Embryonic facial prominence (tissue), 1 donor: ENCODE measurements around the gene AP4M1.

Experiments
- DNase-seq: peaks from one replicate; pipeline ENCODE4 v3.0.0-alpha.2; 2016; ENCODE audit errors: extremely low spot score

Gene AP4M1

DNA sequence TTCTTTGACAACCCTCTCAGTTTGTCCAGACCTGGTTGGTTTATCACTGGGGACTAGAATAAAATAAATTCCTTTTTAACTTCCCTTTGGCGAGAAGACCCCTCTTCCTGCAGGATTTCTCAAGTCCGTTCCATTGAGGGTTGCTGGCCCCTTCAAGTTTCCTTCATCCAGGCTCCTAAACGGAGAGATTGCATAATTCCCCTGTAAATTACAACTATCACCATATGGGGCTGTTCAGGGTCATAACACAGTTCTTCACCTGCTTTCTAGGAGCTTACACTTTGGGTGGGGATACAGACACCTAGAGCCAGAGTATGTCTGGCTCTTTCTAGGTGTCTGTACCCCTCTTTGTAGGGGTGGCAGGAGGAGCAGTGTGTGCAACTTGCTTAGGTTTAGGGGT, 15.9 kb upstream of the AP4M1 start:
- no peak for DNase-seq

DNA sequence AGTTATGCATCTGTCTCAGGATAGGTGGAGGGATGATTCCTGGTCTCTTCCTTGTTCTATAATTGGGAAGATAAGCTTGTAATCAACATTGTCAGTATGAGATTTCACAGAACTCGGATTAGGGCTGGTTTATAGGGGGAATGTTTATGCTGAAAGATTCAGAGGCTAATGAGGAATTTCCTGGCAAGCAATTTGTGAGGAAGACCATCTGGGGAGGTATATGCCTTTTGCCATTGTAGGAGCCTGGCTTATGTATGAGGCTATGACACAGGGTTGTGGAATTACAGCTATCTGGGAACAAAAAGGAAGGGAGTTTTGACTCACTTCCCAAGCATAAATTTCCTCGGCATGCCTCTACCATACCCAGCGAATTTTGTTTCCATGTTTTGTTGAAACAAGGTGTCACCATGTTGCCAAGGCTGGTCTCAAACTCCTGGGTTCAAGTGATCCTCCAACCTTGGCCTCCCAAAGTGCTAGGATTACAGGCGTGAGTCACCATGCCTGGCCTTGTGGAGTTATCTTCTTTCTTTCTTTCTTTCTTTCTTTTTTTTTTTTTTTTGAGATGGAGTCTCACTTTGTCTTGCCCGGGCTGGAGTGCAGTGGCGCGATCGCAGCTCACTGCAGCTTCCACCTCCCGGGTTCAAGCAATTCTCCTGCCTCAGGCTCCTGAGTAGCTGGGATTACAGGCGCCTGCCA, 14.2 kb upstream of the AP4M1 start:
- no peak for DNase-seq

DNA sequence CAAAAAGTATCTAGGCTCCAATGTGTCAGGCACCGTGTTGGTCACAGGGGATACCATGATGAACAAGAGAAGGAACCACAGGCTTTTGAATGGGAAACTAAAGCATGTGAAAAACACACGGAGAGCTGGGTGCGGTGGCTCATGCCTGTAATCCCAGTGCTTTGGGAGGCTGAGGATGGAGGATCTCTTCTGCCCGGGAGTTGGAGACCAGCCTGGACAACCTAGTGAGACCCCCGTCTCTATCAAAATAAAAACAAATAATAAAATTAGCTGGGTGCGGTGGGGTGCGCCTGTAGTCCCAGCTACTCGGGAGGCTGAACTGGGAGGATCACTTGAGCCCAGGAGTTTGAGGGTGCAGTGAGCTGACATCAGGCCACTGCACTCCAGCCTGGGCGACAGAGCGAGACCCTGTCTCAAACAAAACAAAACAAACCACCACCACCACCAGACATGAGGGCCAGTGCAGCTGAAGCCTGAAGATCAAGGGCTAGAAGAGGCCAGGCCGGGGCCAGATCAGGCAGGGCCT, 13.3 kb upstream of the AP4M1 start:
- no peak for DNase-seq

DNA sequence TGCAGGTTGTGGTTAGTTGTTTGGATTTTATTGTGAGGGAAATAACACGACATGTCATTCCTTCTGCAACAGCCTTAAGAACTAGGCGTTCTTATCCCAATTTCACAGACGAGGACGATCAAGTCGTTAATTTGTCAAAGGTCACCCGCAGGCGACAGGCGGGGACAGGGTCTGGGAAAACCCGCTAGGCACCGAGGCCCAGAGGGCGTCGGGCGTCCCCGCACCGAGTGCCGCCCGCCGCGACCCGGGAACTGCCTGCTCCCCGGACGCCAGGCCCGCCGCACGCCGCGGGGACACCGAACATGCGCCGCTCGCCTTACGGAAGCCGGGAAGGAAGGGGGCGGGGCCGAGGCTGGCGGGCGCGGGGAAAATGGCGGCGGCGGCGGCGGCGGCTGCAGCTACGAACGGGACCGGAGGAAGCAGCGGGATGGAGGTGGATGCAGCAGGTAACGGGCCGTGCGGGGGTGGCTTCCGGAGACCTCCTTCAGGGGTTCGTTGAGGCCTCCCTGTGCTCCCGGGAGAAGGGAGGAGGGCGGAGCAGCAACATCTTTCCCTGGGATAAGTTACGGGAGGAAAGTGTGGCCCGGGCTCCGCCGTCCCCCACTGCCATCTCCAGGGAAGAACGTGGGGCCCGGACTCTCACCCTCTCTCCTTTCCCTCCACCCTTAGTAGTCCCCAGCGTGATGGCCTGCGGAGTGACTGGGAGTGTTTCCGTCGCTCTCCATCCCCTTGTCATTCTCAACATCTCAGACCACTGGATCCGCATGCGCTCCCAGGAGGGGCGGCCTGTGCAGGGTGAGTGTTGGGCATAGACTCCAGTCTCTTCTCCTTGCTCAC, 12.6 kb upstream of the AP4M1 start, which contains the start of gene COPS6:
TSS of gene COPS6 (plus strand) at position 349 of the 837 bp plus-strand sequence. CDS start at position 371, 22 bp downstream.
- DNase-seq, result peak; percentile 34

DNA sequence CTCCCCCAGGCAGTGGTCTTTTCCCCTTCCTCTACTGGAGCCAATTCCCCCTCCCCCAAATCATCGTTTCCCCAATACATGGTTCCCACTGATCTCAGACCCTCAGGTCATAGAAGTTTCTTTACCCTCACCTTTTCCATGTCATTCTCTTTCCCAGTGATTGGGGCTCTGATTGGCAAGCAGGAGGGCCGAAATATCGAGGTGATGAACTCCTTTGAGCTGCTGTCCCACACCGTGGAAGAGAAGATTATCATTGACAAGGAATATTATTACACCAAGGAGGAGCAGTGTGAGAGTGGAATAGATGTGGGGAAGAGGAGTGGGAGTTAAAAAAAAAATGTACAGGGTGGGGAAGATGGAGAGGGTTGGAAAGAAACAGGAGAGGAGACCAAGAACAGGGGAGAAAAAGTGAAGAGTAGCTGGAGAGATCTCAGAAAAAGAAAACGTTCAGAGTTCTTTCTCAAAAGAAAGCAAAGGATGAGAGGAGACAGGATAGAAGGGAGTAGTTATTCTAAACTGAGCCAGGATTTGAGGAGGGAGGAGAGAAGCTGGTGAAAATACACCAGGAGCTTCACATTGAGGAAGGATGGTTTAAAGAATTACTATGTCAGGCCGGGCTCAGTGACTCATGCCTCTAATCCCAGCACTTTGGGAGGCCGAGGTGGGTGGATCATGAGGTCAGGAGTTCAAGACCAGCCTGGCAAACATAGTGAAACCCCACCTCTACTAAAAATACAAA, 11.8 kb upstream of the AP4M1 start:
- no peak for DNase-seq

DNA sequence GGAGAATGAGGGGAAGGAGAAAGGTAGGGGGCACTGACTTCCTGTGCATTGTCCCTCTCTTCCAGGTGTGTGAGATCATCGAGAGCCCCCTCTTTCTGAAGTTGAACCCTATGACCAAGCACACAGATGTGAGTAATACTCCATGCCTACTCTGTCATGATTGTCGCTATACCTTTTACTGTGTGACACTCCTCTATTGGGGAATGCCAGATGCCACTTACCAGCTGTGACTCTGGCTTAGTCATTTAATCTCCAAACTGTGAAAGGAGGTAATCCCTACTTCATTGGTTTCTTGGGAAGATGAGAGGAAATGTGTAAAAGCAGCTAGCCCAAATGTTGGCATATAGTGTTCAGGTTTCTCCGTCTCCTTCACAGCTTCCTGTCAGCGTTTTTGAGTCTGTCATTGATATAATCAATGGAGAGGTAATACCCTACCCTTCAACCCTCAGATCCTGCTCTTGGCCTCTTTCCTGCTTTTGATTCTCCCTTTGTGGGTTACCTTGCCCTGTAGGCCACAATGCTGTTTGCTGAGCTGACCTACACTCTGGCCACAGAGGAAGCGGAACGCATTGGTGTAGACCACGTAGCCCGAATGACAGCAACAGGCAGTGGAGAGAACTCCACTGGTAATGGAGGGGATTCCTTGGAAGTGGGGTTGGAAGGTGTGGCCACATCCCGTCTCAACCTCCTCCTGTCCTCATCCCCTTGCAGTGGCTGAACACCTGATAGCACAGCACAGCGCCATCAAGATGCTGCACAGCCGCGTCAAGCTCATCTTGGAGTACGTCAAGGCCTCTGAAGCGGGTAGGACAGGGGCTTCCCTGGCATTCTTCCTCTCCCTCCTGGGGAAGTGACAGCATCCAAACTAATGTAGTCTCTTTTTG, 10.7 kb upstream of the AP4M1 start:
- DNase-seq, result no peak

DNA sequence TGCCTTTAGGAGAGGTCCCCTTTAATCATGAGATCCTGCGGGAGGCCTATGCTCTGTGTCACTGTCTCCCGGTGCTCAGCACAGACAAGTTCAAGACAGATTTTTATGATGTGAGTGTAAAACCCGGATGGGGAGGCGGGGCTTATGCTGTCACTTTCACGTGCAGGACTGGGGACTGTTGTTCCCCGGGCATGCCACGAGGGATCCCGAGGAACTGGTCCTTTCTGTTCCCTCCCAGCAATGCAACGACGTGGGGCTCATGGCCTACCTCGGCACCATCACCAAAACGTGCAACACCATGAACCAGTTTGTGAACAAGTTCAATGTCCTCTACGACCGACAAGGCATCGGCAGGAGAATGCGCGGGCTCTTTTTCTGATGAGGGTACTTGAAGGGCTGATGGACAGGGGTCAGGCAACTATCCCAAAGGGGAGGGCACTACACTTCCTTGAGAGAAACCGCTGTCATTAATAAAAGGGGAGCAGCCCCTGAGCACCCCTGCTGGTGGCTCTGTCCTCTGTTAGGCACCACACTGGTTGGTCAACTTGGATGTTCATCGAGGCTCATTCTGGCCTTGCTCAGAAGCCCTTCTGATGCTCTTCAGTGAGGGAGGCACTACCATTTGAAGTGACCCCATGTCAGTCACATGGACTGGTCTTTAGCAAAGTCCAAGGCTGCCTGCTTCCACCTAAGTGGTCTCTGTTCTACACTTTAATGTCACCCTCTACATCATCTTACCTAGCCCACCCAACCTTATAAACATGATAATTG, 9.8 kb upstream of the AP4M1 start:
- no peak for DNase-seq

DNA sequence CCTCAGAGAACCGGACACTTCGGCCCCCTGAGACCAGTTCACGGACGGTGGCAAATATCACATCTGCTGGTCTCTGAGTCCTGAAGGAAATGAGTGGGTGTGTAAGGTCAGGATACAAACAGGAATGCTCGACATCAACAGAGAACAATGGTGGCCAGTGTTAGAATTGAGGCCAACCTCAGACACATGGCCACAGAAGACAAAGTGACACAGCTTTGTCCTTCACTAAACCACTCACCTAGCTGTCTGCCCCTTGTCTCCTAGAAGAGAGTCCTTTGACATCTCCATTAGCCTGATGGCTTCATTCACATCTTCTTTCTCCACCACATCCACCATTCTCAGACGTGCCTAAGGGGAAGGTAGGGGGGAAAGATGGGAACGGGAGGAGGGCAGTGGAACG, 8.4 kb upstream of the AP4M1 start:
- no peak for DNase-seq

DNA sequence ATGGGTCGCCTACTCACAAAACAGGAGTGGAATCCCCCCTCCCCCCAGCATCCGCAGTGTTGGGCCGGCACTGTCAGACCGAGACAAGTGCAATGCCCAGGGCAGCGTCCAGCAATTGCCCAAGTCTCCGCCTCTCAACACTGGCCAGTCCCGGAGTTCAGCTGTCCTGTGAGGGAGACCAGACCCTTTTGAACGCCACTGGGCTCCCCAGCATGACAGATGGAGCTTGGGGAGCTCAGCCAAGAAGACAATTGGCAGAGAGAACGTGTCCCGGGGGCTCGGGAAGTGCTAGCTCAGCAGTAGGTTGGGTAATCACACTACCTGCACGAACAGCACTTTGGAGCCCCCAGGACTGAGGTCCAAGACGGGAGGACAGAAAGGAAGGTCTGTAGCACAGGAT, 7.9 kb upstream of the AP4M1 start:
- DNase-seq, result no peak

DNA sequence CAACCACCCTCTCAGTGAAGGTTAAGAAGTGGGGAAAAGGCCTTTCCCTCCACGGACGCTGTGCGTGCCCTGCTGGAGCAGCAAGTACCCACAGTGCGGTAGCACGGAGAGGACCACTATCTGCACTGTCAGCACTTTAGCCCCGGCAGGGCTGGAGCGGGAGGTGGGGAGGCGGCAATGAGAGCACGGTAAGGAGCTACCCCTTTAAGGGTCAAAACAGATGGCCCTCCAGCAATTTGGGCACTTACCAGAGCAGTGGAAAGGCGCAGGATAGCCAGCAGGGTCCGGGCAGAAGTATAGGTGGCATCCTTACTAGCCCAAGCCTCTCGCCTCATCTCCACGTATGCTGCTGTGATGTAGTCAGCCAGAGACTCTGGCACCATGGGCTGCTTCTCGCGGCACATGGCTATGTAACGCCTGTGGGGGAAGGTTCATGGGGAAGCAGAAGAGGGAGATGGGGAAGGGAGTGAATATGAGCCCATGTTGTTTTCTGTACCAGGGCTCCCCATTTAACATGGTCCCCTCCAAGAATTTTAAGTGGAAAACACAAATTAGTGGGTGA, 7.4 kb upstream of the AP4M1 start:
- DNase-seq, result no peak

DNA sequence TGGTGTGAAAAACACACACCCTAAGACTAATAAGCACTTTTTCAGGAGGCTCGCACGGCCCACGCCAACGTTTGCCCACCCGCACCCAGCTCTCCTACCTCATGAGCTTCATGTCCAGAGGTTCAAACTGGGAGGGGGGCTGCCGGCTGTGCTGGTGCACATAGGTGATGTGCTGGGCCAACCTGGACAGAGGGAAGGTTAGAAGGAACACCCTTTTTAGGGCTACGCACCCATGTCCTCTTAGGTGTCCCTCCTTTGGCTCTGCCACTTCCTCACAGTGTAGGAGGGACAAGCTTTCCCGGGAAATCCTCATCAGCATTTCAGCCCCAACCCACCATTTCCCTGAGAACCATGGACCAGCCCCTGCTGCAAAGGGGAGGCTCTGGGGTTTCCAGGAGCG, 6.2 kb upstream of the AP4M1 start:
- no peak for DNase-seq

DNA sequence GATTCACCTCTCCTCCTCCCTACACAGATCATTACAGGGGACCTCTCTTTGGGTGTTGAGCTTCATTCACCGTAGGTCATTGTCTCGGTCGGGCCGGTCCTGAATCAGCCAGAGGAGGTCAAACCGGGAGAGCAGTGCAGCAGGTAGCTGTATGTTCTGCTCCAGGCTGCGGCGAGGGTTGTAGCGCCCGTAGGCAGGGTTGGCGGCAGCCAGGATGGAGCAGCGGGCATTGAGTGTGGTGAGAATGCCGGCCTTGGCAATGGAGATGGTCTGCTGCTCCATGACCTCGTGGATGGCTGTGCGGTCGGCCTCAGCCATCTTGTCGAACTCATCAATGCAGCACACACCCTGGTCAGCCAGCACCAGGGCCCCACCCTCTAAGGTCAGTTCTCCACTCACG, 5.7 kb upstream of the AP4M1 start:
- no peak for DNase-seq

DNA sequence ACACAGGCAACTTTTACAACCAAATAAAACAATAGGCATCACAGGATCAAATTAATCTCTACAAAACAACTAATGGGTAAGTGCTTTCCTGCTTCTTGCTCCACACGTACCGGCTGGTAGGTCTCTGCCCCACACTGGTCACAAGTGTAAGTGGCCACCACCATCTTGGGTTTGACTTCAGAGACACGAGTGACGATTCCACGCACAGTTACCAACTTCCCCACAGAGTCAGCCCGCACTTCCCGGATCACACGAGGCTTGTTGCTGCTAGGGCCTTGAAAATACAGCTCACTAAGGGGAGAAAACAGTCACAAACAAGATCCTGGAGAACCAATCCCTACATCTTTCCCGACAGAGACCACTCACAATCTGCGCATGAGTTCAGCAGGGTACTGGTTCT, 2.5 kb upstream of the AP4M1 start:
- DNase-seq, result no peak

DNA sequence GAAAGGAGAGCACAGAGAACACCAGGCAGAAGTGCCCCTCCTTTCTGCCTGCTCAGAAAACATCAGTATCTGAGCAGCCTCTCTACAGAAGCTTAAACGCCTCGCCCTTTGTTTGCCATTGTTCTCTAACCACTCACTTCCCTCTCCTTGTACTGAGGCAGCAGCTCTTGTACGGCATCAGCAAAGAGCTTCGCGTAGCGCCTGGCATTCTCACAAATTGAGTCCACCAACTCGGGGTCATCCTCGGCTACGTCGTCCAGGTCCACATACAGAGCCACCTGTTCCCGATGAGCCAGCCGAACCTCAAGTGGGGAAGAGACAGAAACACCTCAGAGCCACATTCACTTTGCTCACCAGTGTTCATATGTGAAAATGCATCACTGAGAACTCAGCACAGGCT, 2.0 kb upstream of the AP4M1 start:
- DNase-seq, result no peak

DNA sequence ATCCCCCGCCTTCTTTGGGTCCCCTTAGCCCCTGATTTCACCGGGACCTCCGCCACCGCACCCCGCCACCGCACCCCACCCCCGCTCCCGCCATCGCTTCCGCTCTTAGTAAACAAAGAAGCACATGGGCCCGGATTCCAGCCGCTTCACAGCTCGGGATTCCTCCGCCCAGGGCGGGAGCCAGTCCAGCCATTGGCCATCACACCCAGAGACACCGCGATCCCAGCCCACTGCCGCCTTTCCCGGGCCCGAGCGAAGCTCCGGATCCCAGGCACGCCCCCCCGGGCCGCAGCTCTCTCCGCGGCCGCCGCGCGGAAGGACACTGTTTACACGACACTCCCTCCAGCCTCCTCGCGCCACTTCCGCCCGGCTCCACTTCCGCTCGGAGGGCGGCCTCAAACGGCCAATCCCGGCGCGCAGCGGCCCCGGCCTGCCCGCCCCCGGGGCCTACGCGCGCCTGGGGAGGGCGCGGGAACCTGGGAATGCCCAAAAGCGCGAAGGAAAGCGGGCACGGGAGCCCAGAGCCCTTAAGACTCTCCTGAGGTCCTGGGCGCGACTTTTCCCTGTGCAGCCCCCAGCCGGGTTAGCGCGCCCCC, 925 bp upstream of the AP4M1 start:
- peak; percentile 88 for DNase-seq

DNA sequence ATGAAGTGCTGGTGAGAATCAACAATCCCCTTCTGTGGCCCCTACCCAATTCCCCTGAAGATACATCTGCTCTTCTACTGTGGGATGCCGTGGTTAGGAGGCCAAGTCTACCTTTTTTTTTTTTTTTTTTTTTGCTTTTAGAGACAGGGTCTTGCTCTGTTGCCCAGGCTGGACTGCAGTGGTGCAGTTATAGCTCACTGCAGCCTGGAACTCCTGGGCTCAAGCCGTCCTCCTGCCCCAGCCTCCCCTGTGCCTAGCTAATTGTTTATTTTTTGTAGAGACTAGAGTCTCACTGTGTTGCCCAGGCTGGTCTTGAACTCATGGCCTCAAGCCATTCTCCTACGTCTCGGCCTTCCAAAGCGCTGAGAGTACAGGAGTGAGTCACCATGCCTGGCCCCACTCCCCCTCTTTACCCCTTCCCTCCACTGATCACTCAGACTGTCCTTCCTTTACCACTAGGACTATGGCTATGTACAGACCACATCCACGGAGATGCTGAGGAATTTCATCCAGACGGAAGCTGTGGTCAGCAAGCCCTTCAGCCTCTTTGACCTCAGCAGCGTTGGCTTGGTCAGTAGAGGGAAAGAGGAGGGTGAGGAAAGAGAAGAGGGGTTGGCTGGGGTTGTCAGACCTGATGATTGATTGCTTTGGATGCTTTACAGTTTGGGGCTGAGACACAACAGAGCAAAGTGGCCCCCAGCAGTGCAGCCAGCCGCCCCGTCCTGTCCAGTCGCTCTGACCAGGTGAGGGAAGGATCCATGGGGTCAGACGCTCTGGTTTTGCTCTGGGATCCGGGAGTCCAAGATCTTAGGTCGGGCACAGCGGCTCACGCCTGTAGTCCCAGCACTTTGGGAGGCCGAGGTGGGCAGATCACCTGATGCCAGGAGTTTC, 1.8 kb downstream of the AP4M1 start:
- DNase-seq, result no peak

DNA sequence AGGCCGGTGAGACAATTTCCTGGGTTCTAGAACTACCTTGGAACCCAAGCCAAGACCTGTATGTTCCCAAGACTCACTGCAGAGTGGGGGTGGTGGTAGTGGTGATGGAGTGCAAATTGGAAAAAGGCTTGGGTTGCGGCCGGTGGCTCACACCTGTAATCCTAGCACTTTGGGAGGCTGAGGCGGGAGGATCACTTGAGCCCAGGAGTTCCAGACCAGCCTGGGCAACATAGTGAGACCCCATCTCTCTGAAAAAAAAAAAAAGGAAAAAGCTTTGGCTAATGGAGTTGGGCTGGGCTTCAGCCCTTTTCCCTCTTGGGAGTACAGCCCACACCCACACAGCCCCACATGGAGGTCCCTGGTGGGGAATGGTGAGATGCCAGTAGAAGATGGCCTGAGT, 4.1 kb downstream of the AP4M1 start:
- DNase-seq, result no peak

DNA sequence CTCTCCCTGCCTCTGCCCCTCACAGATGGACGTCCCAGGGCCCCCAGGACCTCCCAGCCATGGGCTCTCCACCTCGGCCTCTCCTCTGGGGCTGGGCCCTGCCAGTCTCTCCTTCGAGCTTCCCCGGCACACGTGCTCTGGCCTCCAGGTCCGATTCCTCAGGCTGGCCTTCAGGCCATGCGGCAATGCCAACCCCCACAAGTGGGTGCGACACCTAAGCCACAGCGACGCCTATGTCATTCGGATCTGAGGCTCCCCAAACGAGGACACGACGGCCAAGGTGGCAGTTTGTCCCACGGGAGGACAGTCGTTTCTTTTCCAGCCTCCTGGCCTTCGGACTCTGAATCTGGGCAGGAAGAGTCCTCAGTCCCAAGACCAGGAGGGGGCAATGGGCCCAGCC, 5.2 kb downstream of the AP4M1 start:
- no peak for DNase-seq
